Smooth muscle cell (in vitro differentiated cells): ENCODE results near the gene PRTFDC1. TPM values are rescaled to one million over a fixed set of nuclear protein-coding genes. Genes with fewer than 3 reads are reported as not detected.

ENCODE experiments used
- DNase-seq: peaks from one replicate; lab custom pipeline; 2025; ENCODE audit not compliant: unreplicated experiment; lab: John Stamatoyannopoulos, UW
- H2AFZ ChIP-seq: fragments of 200-600 bp; sonication (generic); 2 replicates; pipeline ENCODE4 v1.6.0; 2016; ENCODE audit warnings: antibody characterized with exemption, low read depth, mild to moderate bottlenecking
- H3F3A ChIP-seq: fragments of 200-600 bp; sonication (generic); 2 replicates; pipeline ENCODE4 v1.6.0; 2017; ENCODE audit warnings: antibody characterized with exemption, low read depth
- H3K27ac ChIP-seq: fragments of 200-600 bp; sonication (generic); 2 replicates; pipeline ENCODE4 v1.5.1; 2016; ENCODE audit warnings: low read depth, mild to moderate bottlenecking
- H3K27me3 ChIP-seq: fragments of 200-600 bp; sonication (generic); 2 replicates; pipeline ENCODE4 v1.6.1; 2016; ENCODE audit warnings: low read depth, mild to moderate bottlenecking
- H3K36me3 ChIP-seq: fragments of 200-600 bp; sonication (generic); 2 replicates; pipeline ENCODE4 v1.5.1; 2016; ENCODE audit warnings: low read depth
- H3K4me1 ChIP-seq: fragments of 200-600 bp; sonication (generic); 2 replicates; pipeline ENCODE4 v1.5.1; 2016; ENCODE audit warnings: low read depth
- H3K4me2 ChIP-seq: fragments of 200-600 bp; sonication (generic); 2 replicates; pipeline ENCODE4 v1.6.0; 2016; ENCODE audit warnings: mild to moderate bottlenecking
- H3K4me3 ChIP-seq: fragments of 200-600 bp; sonication (generic); 2 replicates; pipeline ENCODE4 v1.5.1; 2016; ENCODE audit warnings: mild to moderate bottlenecking
- H3K79me2 ChIP-seq: fragments of 200-600 bp; sonication (generic); 2 replicates; pipeline ENCODE4 v1.6.0; 2016; ENCODE audit warnings: low read depth, mild to moderate bottlenecking
- H3K9ac ChIP-seq: fragments of 200-600 bp; sonication (generic); 2 replicates; pipeline ENCODE4 v1.6.0; 2016; ENCODE audit warnings: low read depth
- H3K9me3 ChIP-seq: fragments of 200-600 bp; sonication (generic); replicated peaks from 2 replicates; pipeline ENCODE4 v1.5.1; 2016; ENCODE audit warnings: low read depth
- H4K20me1 ChIP-seq: fragments of 200-600 bp; sonication (generic); 2 replicates; pipeline ENCODE4 v1.6.0; 2016; ENCODE audit warnings: low read depth
- WGBS: methylation state at CpG from one replicate; pipeline ENCODE4 v1.1.7; 2016; ENCODE audit warnings: low lambda C conversion rate; 5-methylcytosine and 5-hydroxymethylcytosine counted together
- polyA plus RNA-seq: library from polyadenylated mRNA; unstranded; fragments of >200 nt; fragmentation: Nextera tagmentation; extraction: Ambion mirVana; gene quantifications from 2 replicates; pipeline ENCODE4 v1.2.1, GENCODE V29; 2016
- total RNA-seq: library from RNA; depleted of rRNA; stranded (reverse); fragments of >200 nt; gene quantifications from 2 replicates; pipeline ENCODE4 v1.2.3, GENCODE V29; 2014
- TF ChIP-seq, protein P1 (sequence below): fragments of 200-600 bp; sonication (generic); IDR thresholded peaks from 2 replicates; pipeline ENCODE4 v1.5.1; 2017; ENCODE audit warnings: borderline replicate concordance, mild to moderate bottlenecking, antibody characterized with exemption; ENCODE audit not compliant: insufficient read depth, poor library complexity, severe bottlenecking

PRTFDC1 gene
- total and polyA plus RNA-seq, 2 experiments from 2014 or later, result 10.2 to 11.9 TPM

DNA sequence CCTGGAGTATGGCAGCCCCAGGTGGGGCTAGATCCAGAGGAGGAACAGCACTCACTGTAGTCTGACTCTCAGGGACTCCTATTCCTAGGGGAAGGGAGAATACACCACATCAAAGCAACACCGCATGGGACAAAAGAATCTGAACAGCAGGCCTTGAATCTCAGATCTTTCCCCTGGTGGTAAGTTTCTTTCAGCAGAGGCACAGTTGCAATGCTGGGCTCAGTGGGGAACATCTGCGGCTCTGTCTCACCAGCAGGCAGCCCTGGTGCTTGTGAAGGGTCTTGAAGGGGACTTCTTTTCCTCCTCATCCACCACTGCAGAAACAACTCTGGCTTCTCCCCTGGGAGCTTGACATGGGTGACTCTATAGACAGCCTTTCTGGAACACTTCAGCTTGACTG lies 117.5 kb downstream of the PRTFDC1 start:
- no peak for DNase-seq
- no peaks in the 10 kb centered on the region for H3K9me3 ChIP-seq
- no peaks in the 10 kb centered on the region for H4K20me1 ChIP-seq
- no peak overlapping the region for H3K4me2 ChIP-seq
- H3K4me1 ChIP-seq, result no peaks in the 10 kb centered on the region
- WGBS, result 94% methylated on average over 2 of the region's 2 CpGs
- no peaks in the 10 kb centered on the region for H3K79me2 ChIP-seq
- TF ChIP-seq, protein P1, sequence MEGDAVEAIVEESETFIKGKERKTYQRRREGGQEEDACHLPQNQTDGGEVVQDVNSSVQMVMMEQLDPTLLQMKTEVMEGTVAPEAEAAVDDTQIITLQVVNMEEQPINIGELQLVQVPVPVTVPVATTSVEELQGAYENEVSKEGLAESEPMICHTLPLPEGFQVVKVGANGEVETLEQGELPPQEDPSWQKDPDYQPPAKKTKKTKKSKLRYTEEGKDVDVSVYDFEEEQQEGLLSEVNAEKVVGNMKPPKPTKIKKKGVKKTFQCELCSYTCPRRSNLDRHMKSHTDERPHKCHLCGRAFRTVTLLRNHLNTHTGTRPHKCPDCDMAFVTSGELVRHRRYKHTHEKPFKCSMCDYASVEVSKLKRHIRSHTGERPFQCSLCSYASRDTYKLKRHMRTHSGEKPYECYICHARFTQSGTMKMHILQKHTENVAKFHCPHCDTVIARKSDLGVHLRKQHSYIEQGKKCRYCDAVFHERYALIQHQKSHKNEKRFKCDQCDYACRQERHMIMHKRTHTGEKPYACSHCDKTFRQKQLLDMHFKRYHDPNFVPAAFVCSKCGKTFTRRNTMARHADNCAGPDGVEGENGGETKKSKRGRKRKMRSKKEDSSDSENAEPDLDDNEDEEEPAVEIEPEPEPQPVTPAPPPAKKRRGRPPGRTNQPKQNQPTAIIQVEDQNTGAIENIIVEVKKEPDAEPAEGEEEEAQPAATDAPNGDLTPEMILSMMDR, result no peak
- no peak overlapping the region for H2AFZ ChIP-seq
- no peaks in the 10 kb centered on the region for H3F3A ChIP-seq
- no peaks in the 10 kb centered on the region for H3K27me3 ChIP-seq
- H3K4me3 ChIP-seq, result no peak overlapping the region
- no peak overlapping the region for H3K9ac ChIP-seq
- H3K27ac ChIP-seq, result no peak overlapping the region
- no peaks in the 10 kb centered on the region for H3K36me3 ChIP-seq

DNA sequence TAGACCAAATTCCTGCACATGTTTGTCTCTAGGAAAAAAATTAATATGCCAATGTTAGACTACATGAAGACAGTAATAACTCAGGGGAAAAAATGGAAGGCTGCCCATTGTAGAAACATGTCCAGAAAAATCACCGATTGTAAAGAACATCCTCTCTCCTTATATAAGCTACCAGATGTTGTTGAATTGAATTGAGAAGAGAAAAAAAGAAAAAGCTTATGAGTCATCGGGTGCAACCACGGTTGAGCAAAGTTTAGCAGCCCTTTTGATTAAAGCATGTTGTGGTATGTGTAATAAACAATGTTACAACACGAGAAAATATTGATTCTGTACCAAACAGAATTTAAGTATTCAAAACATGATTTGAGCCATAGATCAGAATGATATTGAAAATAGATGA lies 126.4 kb downstream of the PRTFDC1 start:
- Histone ChIP-seq H3K9ac (no peak overlapping the region), H3K79me2 (no peaks in the 10 kb centered on the region), H3F3A (no peaks in the 10 kb centered on the region), H2AFZ (no peak overlapping the region), H3K4me1 (peaks cover 7% of the 10 kb centered on the region), H3K4me3 (peak overlapping the region; percentile 12), H3K4me2 (peak overlapping the region; percentile 74), H3K9me3 (no peaks in the 10 kb centered on the region), H3K36me3 (no peaks in the 10 kb centered on the region), H3K27ac (peak overlapping the region; percentile 62), H4K20me1 (no peaks in the 10 kb centered on the region), H3K27me3 (no peaks in the 10 kb centered on the region)
- TF ChIP-seq, protein P1, result no peak
- no peak for DNase-seq
- WGBS, result 18% methylated on average over 4 of the region's 4 CpGs

DNA sequence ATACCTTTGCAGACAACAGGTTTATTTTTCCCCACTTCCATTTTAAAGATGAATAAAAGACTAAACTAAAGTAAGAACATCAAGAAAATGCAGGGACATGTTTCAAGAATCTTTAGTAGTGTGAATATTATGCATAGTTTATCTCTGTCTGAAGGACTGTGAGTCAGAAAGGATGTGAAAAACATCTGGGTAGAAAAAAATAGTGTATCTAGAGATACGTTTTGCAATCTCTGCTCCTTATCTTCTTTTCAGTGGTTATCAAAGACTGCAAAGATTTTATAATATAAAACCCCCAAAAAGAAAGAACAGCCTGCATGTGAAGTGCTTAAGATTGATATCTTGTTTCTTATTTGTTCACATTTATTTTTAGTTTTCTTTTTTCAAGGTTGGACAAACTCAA lies 126.9 kb downstream of the PRTFDC1 start:
- no peak for DNase-seq
- H3K4me1 ChIP-seq, result peaks cover 7% of the 10 kb centered on the region
- H3K9me3 ChIP-seq, result no peaks in the 10 kb centered on the region
- H3K4me2 ChIP-seq, result peak overlapping the region; percentile 74
- H3K4me3 ChIP-seq, result peak overlapping the region; percentile 12
- H3K27ac ChIP-seq, result peak overlapping the region; percentile 62
- no peaks in the 10 kb centered on the region for H4K20me1 ChIP-seq
- no peak overlapping the region for H3K9ac ChIP-seq
- no peaks in the 10 kb centered on the region for H3F3A ChIP-seq
- H3K36me3 ChIP-seq, result no peaks in the 10 kb centered on the region
- no peaks in the 10 kb centered on the region for H3K27me3 ChIP-seq
- H3K79me2 ChIP-seq, result no peaks in the 10 kb centered on the region
- H2AFZ ChIP-seq, result no peak overlapping the region
- 6% methylated on average over 1 of the region's 1 CpG for WGBS
- TF ChIP-seq, protein P1, result no peak

DNA sequence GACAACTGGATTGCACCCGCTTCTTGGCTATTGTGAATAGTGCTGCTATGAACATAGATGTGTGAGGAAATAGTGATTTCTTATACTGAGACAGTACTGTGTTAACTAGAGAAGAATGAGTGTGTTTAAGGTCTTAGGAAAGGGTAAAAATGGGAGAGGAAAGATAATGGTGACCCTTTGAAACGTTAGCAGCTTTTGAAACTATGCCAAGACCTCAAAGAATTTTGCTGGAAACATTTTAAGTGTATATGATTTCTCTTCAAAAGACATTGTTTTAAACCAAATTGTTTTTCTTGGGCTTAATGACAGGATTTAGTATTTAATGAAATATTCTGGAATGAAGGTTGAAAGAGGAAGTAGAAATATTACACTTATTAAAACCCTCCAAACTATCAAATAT lies 127.9 kb downstream of the PRTFDC1 start:
- no peaks in the 10 kb centered on the region for H3K36me3 ChIP-seq
- H3K4me2 ChIP-seq, result peak overlapping the region; percentile 74
- H4K20me1 ChIP-seq, result no peaks in the 10 kb centered on the region
- H3K4me1 ChIP-seq, result peaks cover 7% of the 10 kb centered on the region
- no peaks in the 10 kb centered on the region for H3K27me3 ChIP-seq
- peak overlapping the region; percentile 62 for H3K27ac ChIP-seq
- H3K79me2 ChIP-seq, result no peaks in the 10 kb centered on the region
- H3K4me3 ChIP-seq, result no peak overlapping the region
- no peak overlapping the region for H3K9ac ChIP-seq
- no peak for DNase-seq
- H2AFZ ChIP-seq, result peak overlapping the region; percentile 1
- H3F3A ChIP-seq, result no peaks in the 10 kb centered on the region
- WGBS, result 53% methylated on average over 2 of the region's 2 CpGs
- TF ChIP-seq, protein P1, result no peak
- H3K9me3 ChIP-seq, result no peaks in the 10 kb centered on the region
